ENCODE results near the gene ZNF22. TPM values are rescaled to one million over a fixed set of nuclear protein-coding genes. Genes with fewer than 3 reads are reported as not detected.

The ZNF22 gene
- polyA plus RNA-seq (ENCODE audit: insufficient read length in 12 of 12): 10 to 100 TPM in 11 of 12 donors, not detected in 1; 41.8 to 66.3 (median 56.0) TPM
- long read RNA-seq, donor 1, transcript ZNF22-201 (2 exons, 2,551 nt): major isoform, 38 of 64 reads
- long read RNA-seq, donor 1, partial matches to known transcripts: 26 of 64 reads
- long read RNA-seq, donor 1, other reads (novel, unspliced or antisense): 0 of 64 reads
- long read RNA-seq, donor 2, transcript ZNF22-201 (2 exons, 2,551 nt): major isoform, 49 of 49 reads
- long read RNA-seq, donor 2, partial matches to known transcripts: 0 of 49 reads
- long read RNA-seq, donor 2, other reads (novel, unspliced or antisense): 0 of 49 reads
- long read RNA-seq, donor 3, transcript ZNF22-201 (2 exons, 2,551 nt): major isoform, 21 of 21 reads
- long read RNA-seq, donor 3, partial matches to known transcripts: 0 of 21 reads
- long read RNA-seq, donor 3, other reads (novel, unspliced or antisense): 0 of 21 reads
- long read RNA-seq, donor 4, transcript ZNF22-201 (2 exons, 2,551 nt): major isoform, 19 of 19 reads
- long read RNA-seq, donor 4, partial matches to known transcripts: 0 of 19 reads
- long read RNA-seq, donor 4, other reads (novel, unspliced or antisense): 0 of 19 reads
- long read RNA-seq, donor 5: 0 reads
- long read RNA-seq, donor 6, transcript ZNF22-201 (2 exons, 2,551 nt): major isoform, 16 of 40 reads
- long read RNA-seq, donor 6, partial matches to known transcripts: 24 of 40 reads
- long read RNA-seq, donor 6, other reads (novel, unspliced or antisense): 0 of 40 reads
- long read RNA-seq, donor 7, transcript ZNF22-201 (2 exons, 2,551 nt): major isoform, 20 of 20 reads
- long read RNA-seq, donor 7, partial matches to known transcripts: 0 of 20 reads
- long read RNA-seq, donor 7, other reads (novel, unspliced or antisense): 0 of 20 reads
- long read RNA-seq, donor 8, transcript ZNF22-201 (2 exons, 2,551 nt): major isoform, 57 of 57 reads
- long read RNA-seq, donor 8, partial matches to known transcripts: 0 of 57 reads
- long read RNA-seq, donor 8, other reads (novel, unspliced or antisense): 0 of 57 reads
- long read RNA-seq, donor 9, transcript ZNF22-201 (2 exons, 2,551 nt): major isoform, 19 of 36 reads
- long read RNA-seq, donor 9, partial matches to known transcripts: 17 of 36 reads
- long read RNA-seq, donor 9, other reads (novel, unspliced or antisense): 0 of 36 reads
- long read RNA-seq, donor 10, transcript ZNF22-201 (2 exons, 2,551 nt): major isoform, 36 of 36 reads
- long read RNA-seq, donor 10, partial matches to known transcripts: 0 of 36 reads
- long read RNA-seq, donor 10, other reads (novel, unspliced or antisense): 0 of 36 reads
- long read RNA-seq, donor 11, transcript ZNF22-201 (2 exons, 2,551 nt): major isoform, 38 of 87 reads
- long read RNA-seq, donor 11, partial matches to known transcripts: 49 of 87 reads
- long read RNA-seq, donor 11, other reads (novel, unspliced or antisense): 0 of 87 reads

- DNase-seq: peak; percentile 84
Measured at GRCh38 chr10:45000752-45001380, at the start of gene ZNF22. ZNF22 (plus strand) TSS chr10:45000923; CDS start chr10:45003369, 2,446 bp downstream.

- no peak for DNase-seq
Measured at GRCh38 chr10:44951576-44952226, 49.0 kb upstream of the ZNF22 start.

- no peak for DNase-seq
Measured at GRCh38 chr10:44952779-44953231, 47.9 kb upstream of the ZNF22 start.

GRCh38 chr10:44954042-44954441 lies 46.7 kb upstream of the ZNF22 start:
- no peak for DNase-seq

GRCh38 chr10:44954962-44955361 lies 45.8 kb upstream of the ZNF22 start:
- no peak for DNase-seq

- no peak for DNase-seq
Measured at GRCh38 chr10:44955413-44956070, 45.2 kb upstream of the ZNF22 start.

GRCh38 chr10:44956226-44956625 lies 44.5 kb upstream of the ZNF22 start:
- DNase-seq: no peak

GRCh38 chr10:44956717-44957706 lies 43.7 kb upstream of the ZNF22 start:
- DNase-seq: no peak

GRCh38 chr10:44958196-44958897 lies 42.4 kb upstream of the ZNF22 start:
- DNase-seq: no peak

GRCh38 chr10:44958898-44959246 lies 41.9 kb upstream of the ZNF22 start:
- no peak for DNase-seq

GRCh38 chr10:44959247-44960087 lies 41.3 kb upstream of the ZNF22 start, which contains the start of gene RASSF4:
RASSF4 (plus strand) TSS chr10:44959802; CDS start chr10:44970203, 10,401 bp downstream.
- DNase-seq: peak; percentile 74

GRCh38 chr10:44960088-44960460 lies 40.6 kb upstream of the ZNF22 start:
- DNase-seq: no peak

- no peak for DNase-seq
Measured at GRCh38 chr10:44960482-44961229, 40.1 kb upstream of the ZNF22 start.

- DNase-seq: no peak
Measured at GRCh38 chr10:44961230-44961571, 39.5 kb upstream of the ZNF22 start.

GRCh38 chr10:44961931-44962750 lies 38.6 kb upstream of the ZNF22 start:
- DNase-seq: no peak
